Measurements from ENCODE around the gene BCAR3.

The BCAR3 gene

DNA sequence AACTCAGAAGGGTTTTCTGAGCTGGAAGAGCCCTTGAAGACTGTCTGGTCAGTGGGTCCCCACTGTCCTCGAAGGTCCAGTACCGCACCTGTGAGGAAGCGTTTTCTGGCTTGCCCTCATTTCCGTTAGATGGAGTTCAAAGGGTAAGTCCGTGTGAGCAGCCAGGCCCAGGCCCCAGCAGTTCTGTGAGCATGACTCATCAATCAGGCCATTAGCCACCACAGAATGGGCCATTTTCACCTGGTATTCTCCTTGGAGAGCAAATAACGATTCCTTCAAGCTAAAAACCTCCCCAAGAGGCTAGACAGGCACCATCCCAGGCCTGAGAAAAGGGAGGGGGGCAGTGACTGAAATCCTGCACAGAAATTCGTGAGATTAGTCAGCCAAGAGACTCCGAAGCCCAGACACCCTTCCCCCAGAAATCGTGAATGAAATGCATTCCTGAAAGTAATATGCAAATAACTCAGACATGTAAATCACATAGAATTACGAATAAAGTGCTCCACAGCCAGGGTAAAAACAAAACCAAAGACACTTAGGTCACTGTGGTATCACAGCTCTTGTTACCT, 66.0 kb downstream of the BCAR3 start:
- DNase-seq (ENCODE audit: low read depth) = peak; percentile 81

DNA sequence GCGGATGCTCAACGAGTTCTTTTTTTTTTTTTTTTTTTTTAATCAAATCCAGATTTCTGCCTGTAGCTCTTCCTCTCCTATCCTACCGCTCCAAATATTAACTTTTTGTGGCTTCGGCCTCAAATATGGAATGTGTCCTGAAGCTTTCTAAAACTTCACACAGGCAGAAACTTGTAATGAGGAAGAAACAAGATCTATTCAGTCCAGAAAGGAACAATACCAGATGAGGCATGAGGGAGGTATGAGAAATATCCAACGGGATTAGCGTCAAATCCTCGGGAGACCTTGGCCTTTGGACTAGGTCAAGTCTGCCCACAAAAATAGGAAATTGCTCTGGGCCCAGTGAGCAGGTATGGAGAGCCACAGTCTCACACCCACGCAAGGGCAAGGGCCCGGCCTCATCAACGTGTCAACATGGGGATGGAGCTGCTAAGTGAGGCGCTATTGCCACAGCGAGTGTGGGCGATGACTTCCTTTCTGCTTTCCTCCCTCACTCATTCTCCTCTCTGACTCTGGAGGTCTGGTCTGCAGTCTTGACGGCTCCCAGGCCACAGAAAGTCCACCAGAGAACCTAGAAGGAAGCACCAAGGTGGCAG, 66.6 kb downstream of the BCAR3 start:
- peak; percentile 92 for DNase-seq (ENCODE audit: low read depth)

DNA sequence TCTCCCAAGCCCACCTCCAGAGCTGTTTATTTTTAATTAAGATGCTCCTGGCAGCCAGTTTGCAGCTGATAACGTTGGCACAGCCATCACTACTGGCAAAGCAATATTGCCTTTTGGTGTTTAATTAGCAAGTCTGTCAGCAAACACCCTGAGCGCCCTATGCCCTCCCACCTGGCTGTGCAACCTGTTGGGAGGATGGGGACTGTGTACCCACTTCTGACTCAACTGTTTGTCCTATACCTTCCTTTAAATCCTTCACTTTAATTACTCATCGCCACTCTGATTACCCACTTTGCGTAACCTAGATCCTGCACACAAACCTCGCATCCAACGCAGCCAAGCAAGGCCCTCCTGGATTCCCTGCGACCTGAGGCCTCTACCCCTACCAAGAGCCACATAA, 67.1 kb downstream of the BCAR3 start:
- no peak for DNase-seq (ENCODE audit: low read depth)

DNA sequence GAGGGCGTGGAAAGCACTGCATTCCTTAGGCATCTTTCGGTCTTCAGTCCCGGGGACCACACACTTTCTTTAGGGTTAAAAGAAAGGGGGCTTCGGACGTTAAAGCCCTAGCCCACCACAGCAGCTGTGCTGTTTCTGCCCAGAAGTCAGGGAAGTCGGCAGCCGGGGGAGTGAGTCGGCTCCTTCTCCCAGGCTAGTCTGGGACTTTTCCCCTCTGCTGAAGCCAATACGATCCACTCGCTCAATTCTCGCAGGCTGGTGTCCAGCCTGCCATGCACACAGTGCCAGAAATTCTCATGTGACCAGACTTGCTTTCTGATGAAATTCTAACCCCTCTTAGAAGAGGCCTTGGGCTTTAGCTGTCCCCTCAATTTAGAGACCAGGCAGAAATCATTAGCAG, 67.7 kb downstream of the BCAR3 start:
- no peak for DNase-seq (ENCODE audit: low read depth)

DNA sequence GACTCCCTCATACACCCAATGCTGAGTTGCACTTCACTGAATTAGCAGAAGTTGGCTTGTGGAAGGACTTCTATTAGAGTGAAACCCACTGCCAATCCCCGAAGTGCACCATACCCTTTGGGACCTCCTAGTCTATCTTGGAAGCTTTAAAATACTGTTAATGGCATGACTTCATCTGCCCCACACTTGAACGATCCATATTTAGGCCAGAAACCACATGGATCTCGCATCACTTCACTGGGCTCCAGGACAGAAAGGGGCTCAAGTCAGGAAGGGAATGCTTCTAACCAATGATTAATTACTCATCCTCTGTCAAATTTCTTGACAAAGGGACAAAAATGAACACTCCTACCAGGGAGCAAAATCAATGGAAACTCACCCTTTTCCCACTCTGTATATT, 69.1 kb downstream of the BCAR3 start:
- no peak for DNase-seq (ENCODE audit: low read depth)

DNA sequence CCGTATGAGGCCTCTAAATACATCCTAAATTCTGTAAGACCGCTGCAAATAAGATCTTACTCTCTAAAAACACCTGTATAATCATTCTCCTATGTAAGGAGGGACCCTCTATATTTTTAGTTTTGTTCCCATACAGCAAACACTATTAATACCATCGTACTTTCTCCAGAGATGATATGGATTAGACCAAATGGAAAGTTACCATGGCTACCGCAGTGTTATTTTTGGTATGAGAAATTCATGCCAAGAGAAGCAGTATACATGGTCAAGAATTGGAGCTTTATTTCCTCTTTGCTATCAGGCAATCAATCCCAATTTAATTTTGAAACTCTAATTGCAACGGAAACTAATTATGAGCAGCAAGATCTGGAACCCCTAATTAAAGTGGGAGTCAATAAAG, 70.0 kb downstream of the BCAR3 start:
- no peak for DNase-seq (ENCODE audit: low read depth)

DNA sequence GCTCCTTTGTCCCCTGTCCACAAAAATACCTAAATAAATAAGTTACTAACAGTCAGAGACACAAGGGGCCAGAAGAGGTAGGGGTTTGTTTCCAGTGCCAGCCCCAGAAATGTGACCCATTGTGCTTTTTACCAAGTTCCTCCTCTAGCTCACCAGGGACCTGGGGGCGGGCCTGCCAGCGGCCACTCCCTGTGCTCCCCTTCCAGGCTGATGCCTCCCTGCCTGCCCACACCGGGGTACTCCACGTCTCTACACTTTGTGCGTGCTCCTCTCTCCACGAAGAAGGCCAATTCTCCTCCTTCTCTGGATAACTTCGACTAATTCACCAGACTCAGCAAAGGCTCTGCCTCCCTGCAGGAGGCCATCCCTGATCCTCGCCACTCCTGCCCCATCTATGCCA, 72.1 kb downstream of the BCAR3 start:
- no peak for DNase-seq (ENCODE audit: low read depth)

DNA sequence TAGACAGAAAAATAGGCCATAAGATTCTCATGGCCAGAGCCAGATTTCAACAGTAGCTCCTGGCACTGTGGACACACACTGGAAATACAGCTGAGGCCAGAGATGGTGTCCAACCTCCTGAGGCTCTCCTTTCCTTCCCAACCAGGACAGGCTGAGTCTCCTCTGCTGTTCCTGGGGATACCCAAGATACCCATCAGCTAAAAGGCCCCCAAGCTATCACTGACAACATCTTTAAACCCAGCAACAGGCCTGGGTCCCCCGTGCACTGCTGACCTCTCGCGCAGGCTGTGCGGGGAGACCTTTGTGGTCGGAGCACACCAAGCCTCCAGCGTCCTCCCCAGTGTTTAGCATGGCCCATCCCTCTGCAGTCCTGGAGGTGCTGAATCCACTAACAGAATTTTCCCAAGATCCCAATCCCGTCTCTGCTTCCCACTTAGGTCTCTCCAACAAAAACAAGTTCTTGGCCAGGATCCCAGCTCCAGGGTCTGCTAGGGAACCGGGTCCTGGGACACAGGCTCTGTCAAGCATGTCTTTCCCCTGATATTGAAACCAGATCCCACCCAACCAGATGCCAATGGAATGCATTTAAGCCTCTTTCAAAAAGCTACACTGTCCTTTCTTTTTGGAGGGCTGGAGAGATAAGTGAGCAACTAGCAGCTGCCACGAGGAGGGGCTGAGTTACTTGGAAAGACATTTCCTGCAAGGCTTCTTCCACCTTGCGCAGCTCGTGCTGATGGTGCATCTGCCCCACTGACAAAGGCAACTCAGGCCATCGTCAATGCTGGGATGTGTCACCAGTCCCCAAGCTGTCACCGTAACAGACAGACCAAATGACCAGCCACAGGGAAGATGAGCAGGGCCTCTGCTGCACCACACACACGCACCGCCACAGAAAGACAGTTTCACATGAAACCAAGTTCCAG, 73.2 kb downstream of the BCAR3 start:
- no peak for DNase-seq (ENCODE audit: low read depth)

DNA sequence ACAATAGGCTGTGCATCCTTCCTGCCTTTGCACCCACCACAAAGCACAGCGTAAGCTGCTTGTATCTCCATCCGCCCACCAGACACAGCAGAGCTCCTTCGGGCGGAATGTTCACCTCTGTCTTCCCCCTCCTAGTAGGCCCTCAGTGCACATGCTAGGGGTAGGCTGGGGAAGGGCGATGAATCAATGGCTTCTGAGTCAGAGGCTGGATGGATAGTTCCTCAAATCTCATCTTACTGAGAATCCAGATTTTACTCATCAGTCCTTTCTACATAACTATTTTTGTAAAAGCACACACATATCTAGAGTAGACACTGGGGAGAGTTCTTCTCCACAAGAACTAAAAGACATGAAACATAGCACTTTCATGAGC, 73.8 kb downstream of the BCAR3 start:
- no peak for DNase-seq (ENCODE audit: low read depth)

DNA sequence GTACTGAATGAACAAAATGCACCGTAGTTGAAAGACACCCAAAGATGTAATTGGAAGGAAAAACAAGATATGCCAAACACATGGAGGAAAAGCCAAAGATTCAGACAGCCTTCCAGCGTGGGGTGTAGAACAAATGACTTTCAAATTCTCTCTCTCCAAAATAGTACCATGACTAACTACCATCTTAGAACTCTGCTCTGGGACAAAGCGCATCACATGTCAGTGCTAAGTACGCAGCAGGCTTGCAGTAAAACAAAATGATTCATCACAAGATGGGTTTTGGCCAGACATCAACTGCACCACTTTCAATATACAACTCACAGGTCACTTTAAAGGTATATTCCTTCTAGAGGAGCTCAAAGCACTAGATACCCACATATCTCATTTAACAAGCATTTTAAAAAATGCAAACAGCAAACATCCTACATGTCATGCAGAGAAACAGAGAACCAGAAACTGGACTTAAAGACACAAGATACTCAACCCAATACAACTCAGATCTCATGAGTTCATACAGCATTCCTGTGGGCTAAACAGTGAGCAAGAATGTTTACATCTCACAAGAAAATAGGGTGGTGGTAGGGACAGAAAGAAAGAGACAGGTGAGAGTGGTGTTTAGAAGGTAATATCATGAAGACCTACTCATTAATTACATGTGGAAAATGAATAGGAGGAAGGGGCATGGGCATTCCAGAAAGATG, 75.7 kb downstream of the BCAR3 start:
- peak; percentile 82 for DNase-seq (ENCODE audit: low read depth)

DNA sequence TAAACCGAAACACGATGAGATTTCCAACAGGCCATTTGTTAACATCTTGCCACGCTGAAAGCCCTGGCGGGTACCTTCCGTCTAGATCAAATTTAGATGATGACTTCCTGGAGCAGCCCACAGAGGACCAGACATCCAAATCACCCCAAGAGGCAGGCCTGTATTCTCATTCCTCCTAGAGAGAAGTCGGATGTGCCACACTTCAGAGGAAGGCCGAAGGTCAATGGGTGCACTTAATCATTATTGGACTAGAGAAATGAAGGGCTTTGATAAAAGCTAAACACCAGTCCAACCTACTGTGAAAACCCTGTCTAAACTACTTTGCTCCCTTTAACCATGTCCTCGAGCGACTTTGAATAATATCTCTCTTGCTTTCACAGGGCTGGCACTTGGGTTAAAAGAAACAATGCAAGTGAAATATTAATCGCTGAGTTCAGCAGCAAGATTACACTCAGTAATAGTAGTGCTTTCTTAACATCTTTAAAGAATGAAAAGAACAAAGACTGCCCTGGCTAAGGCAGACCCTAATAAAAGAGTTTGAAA, 76.5 kb downstream of the BCAR3 start:
- DNase-seq (ENCODE audit: low read depth) = no peak

DNA sequence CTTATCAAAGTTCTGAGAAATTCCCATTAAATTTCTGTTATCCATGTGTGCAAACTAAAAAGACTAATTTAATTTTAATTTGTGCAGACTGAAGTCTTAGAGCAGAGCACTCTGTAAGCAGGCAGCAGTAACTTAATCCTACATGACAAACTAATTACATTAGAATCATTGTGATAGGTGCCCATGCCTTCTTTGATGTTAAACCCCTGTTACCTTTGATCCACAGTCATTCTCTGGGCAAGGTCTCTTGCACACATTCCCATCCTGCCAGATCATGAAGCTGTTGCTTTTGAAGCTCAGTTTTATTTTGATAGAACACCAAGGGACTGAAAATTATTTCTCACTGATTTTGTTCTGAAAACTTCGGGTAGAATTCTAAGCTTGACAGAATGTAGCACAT, 77.2 kb downstream of the BCAR3 start:
- DNase-seq (ENCODE audit: low read depth) = no peak

DNA sequence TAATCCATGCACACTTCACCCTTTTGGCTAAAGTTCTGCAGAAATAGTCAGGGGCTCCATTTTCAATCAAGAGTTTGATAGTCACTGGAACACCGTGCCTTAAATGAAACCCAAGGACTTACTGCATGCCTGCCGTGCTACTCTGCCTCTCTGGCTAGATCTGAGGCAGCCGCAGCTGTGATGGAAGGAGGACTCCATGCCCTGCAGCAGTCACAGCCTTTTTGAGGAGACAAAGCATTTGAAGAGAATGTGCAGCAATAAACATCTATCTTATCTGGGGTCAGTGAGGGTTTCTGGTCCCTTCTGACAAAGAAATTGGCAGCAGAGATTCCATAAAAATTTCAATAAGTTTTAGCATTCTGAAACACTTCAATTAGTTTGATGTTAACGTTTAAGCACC, 78.0 kb downstream of the BCAR3 start:
- DNase-seq (ENCODE audit: low read depth) = no peak

DNA sequence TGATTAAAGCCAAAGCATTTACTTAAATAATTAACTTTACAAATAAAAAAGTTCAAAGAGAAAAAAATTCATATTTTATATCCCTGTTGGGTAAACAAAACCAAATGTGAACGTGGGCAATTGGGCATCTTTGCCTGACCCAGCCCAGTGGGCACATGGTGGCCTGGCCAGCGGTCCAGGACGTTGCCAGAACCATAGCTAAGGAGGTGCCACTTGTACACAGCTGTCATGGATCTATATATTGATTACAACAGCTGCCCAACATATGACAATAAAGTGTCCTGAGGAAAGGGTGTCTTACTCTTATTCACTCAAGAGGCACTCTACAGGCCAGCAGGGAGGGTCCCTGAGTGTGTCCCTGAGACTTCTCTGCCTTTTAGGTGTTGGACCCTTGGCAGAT, 78.5 kb downstream of the BCAR3 start:
- no peak for DNase-seq (ENCODE audit: low read depth)

DNA sequence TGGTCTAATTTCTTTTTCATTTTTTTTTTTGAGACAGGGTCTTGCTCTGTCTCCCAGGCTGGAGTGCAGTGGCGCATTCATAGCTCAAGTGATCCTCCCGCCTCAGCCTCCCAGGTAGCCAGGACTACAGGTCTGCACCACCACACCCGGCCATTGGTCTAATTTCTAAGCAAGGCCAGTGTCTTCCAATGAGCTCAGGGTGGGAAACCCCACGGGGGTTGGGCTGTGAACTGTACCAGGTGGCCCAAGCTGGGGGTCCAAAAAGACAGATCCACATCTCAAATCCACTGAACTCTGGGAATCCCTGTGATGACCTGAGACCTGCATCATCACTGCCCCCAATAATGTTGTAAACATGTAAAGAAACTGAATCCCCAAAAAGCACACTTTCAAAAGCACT, 79.5 kb downstream of the BCAR3 start:
- DNase-seq (ENCODE audit: low read depth) = no peak

DNA sequence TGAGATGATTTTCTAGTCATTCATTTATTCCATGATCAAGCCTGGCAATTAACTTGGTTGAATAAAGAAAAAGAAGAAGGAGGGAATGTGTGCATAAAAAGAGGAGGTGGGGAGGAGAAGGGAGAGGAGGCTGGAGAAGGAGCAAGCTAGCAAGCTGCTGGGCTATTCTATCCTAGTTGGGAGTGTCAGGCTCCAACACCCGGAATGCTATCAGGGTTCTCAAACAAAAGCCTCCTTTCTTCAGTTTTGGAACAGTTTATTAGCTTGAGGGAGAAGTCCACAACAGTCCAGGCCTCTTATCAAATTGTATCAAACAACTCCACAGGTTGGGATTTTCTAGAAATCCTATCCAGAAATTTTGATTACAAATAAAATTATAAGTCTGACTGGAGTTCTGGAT, 80.0 kb downstream of the BCAR3 start:
- DNase-seq (ENCODE audit: low read depth) = no peak

DNA sequence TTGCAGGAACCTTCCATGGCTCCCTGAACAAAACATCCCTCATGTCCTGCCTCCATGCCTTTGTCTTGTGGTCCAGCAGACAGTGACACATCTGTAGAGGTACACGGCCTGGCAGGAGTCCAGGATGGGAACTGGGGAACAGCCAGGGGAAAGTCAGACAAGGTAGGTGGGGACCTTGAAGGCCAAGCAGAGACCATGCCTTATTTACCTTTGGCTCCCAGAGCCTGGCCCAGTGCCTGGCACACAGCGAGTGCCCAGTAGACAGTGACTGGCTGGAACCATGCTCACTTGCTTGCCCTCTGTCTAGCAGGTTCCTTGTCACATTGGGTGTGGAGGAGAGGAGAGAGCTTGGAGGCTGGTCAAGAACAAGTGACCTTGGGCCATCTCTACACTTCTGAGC, 81.0 kb downstream of the BCAR3 start:
- no peak for DNase-seq (ENCODE audit: low read depth)

DNA sequence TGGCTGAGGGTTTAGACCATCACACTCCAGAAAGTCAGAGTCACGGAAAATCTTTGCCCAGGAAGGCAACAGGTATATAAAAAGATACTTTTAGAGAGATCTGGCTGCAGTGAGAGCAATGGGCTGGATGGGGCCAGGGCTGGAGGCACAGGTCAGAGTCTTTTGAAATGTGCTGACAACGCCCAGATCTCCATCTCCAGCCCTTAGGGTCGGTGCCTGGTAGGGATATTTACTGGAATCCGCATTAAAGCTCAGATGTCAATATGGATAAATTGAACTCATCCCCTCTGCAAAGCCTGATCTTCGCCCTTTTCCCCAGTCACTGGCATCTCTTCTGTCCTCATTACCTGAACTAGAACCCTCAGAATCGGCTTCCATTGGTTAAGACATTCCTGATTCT, 82.2 kb downstream of the BCAR3 start:
- no peak for DNase-seq (ENCODE audit: low read depth)

DNA sequence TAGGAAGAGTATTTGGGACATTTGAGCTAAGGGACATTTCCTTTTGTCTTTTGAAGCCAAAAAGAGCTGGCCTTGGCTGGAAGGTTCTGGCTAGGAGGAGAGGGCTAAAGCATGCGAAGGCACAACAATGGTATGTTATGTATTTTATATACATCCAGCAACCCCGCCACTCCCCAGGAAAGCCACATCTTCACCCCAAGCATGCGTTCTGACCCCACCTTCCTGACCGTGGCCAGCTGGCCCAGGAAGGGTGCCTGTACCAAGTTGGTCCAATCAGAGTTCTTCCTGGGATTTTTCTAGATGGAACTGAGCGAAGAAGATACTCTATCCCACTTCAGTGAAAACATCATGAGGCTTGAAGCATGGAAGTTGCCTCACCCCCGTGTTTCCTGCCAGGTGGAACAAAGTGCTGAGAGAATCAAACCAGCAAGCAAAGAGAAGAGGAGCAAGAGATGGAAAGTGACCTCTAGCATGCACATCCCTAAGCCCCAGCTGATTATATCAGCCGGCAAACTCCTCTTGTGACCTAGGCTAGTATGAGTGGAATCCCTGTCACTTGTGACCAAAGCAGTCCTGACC, 82.7 kb downstream of the BCAR3 start:
- no peak for DNase-seq (ENCODE audit: low read depth)

DNA sequence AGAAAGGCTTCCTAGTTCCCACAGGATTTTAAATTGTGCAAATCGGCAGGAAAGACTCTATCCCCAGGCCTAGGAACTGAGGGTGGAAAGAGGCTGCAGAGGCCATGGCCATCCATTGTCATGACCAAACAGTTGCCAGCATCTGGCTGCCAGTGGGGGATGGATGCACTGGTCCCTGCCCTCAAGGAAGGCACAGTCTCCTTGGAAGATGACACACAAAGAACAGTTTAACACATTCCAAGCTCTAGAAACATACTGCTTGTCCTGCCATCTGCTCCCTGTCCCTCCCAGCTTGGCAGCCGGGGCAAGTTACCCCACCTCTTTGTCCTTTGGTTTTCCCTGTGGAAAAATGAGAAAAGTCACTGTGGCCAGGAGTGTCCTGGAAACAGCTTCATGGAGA, 83.2 kb downstream of the BCAR3 start:
- no peak for DNase-seq (ENCODE audit: low read depth)

DNA sequence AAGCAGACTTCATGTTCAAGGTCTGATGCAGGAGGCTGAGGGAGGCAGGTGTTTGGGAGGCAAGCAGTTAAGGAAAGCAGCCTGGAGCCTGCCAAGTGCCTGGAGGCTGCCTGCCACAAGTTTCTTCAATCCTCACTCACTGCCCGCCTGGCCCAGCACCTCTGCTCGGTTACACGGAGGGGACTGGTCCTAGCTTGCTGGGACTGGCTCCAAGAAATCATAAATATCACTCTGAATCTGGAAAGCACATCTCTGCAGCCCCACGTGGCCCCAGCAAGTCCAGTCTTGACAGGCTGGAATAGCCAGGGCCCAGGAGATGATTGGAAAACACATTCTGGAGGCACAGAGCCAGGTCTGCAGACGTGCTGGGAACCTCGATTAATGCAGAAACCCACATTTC, 83.9 kb downstream of the BCAR3 start:
- no peak for DNase-seq (ENCODE audit: low read depth)

Measured in HS-27A (cell line).